Activated CD8-positive, alpha-beta T cell treated with anti-CD3 and anti-CD28 coated beads for 36 hours (primary cell): Measurements from ENCODE around the gene GNG3. TPM values are rescaled to one million over a fixed set of nuclear protein-coding genes. Genes with fewer than 3 reads are reported as not detected.
A peak's percentile ranks its signal among the peaks of the same experiment; 100 is the strongest.

Experiments
- ATAC-seq: fragments of 200-7000 bp; cut with Tn5 transposase; one replicate; pipeline ENCODE4 v1.10.0; 2021; ENCODE audit warnings: mild to moderate bottlenecking, moderate library complexity
- CTCF ChIA-PET: fragments of 350-600 bp; sonication (Branson Sonifier 250); formaldehyde crosslinking; loops from one replicate; lab custom pipeline; 2021; ENCODE audit warnings: antibody characterized with exemption; lab: Charles Lee
- POLR2A ChIA-PET: fragments of 350-600 bp; sonication (Branson Sonifier 250); formaldehyde crosslinking; loops from one replicate; lab custom pipeline; 2021; ENCODE audit warnings: antibody characterized with exemption; lab: Charles Lee
- DNase-seq: peaks from one replicate; pipeline ENCODE4 v3.0.0-alpha.2; 2020
- H3K27ac Mint-ChIP-seq: one replicate; pipeline ENCODE4 v1.8.0; 2021; ENCODE audit warnings: mild to moderate bottlenecking, mixed read lengths
- H3K27me3 Mint-ChIP-seq: one replicate; pipeline ENCODE4 v1.8.0; 2021; ENCODE audit warnings: mixed read lengths
- H3K36me3 Mint-ChIP-seq: one replicate; pipeline ENCODE4 v1.8.0; 2021; ENCODE audit warnings: low read depth, mixed read lengths
- H3K4me1 Mint-ChIP-seq: one replicate; pipeline ENCODE4 v1.8.0; 2021; ENCODE audit warnings: low read depth, mixed read lengths
- H3K4me3 Mint-ChIP-seq: one replicate; pipeline ENCODE4 v1.8.0; 2021; ENCODE audit warnings: mild to moderate bottlenecking, moderate library complexity, mixed read lengths
- H3K9me3 Mint-ChIP-seq: one replicate; pipeline ENCODE4 v1.8.0; 2021; ENCODE audit warnings: mixed read lengths
- intact Hi-C: fragments of 100-400 bp; cut with micrococcal nuclease; formaldehyde crosslinking; loops from one replicate; pipeline ENCODE4 v1.10.0; 2022
- total RNA-seq, 2 experiments: library from RNA; stranded (reverse); gene quantifications; one replicate each; pipeline ENCODE4 v1.2.3, GENCODE V29; 2021
- TF ChIP-seq, protein P1 (sequence below): fragments of 200-600 bp; IDR thresholded peaks from one replicate; pipeline ENCODE4 v1.8.0; 2022; ENCODE audit warnings: antibody characterized with exemption, mild to moderate bottlenecking

Gene GNG3
- total RNA-seq, 2 experiments from 2014 or later: not detected

DNA sequence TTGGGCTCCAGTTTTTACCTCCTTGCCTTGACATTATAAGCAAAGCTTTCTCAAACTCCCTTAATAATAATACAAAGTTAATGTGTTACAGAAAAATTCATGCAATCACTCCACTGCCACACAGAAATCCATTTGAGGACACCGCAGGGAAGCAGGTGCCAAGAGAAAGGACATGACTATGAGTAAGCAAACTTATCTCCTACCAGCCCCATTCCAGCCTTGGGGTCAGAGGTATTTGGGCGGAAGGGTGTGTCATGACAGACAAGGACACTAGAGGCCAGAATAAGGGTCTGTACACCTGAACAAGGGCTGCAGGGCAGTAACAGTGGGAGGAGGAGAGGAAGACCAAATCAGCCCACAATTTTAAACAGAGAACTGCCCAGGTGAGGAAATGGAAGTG, 5.9 kb downstream of the GNG3 start:
- intact Hi-C loops: no loop called here

DNA sequence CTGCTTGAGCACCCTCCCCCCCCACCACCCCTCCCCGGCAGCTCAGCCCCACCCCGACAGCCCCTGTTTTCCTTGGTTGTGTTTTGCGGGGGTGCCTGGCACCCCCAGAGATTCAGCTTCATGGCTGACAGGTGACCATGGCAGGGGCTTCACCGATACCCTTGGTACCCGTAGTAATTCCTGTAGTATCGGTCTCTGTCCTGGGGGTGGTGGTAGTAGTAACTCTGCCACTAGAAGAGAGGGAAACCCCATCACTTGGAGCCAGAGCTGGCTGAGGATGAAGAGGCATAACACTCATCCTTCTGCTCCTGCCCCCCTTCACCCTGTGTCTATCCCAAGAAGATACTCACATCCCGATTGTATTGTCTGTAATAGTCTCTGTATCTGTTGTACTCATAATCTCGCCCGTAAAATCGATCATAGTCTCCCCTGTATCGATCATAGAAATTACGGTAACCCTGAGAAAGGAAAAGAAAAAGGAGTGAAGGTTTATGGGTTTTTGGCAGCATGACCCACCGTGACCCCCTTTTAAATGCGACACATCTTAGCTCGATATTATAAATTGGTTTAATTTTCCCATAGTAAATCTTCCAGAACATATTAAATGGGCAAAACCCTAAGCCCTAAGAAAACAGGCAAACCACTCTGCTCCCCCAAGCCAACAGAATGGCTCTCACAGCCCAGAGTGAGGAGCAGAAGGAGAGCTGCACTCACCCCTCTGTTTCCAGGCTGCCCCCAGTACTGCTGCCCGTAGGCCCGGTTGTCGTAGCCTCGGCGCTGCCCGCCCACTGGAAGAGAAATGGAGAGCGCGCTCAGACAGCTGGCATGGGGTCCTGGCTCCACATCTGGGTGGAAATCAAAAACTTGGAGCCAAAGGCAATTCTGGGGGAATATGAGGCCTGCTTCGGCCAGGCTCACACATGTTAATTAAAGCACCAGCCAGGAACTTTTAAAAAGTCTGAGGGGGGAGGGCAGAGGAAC, 8.0 kb downstream of the GNG3 start:
- CTCF ChIA-PET: interaction anchor here (1.7 to 2.2 kb wide), 3 partner anchors 9 to 71 kb away, joined by 5 to 7 read pairs (median 6); no protein-coding TSS in a partner anchor
- no peak for DNase-seq
- no peak for ATAC-seq
- Mint-ChIP-seq H3K36me3 (peaks cover 72% of the 10 kb centered on the region), H3K27ac (peak overlapping the region; percentile 44), H3K4me3 (no peak overlapping the region), H3K9me3 (no peaks in the 10 kb centered on the region), H3K4me1 (peaks cover 55% of the 10 kb centered on the region), H3K27me3 (no peaks in the 10 kb centered on the region)
- TF ChIP-seq, protein P1, sequence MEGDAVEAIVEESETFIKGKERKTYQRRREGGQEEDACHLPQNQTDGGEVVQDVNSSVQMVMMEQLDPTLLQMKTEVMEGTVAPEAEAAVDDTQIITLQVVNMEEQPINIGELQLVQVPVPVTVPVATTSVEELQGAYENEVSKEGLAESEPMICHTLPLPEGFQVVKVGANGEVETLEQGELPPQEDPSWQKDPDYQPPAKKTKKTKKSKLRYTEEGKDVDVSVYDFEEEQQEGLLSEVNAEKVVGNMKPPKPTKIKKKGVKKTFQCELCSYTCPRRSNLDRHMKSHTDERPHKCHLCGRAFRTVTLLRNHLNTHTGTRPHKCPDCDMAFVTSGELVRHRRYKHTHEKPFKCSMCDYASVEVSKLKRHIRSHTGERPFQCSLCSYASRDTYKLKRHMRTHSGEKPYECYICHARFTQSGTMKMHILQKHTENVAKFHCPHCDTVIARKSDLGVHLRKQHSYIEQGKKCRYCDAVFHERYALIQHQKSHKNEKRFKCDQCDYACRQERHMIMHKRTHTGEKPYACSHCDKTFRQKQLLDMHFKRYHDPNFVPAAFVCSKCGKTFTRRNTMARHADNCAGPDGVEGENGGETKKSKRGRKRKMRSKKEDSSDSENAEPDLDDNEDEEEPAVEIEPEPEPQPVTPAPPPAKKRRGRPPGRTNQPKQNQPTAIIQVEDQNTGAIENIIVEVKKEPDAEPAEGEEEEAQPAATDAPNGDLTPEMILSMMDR: no peak
- POLR2A ChIA-PET: interaction anchor here (0.7 to 4.3 kb wide), 9 partner anchors 9 to 141 kb away, joined by 3 to 39 read pairs (median 4); partner anchors contain the start of genes HNRNPUL2, TAF6L and TTC9C
- intact Hi-C loops: no loop called here

More for the DNA sequence above, 5.9 kb downstream of the GNG3 start:
- Mint-ChIP-seq H3K4me3 (peak overlapping the region; percentile 25), H3K27me3 (no peaks in the 10 kb centered on the region), H3K27ac (peak overlapping the region; percentile 91), H3K4me1 (peaks cover 60% of the 10 kb centered on the region), H3K36me3 (peaks cover 72% of the 10 kb centered on the region), H3K9me3 (no peaks in the 10 kb centered on the region)
- POLR2A ChIA-PET: interaction anchor here (0.5 to 3.5 kb wide), 5 partner anchors 11 to 122 kb away, joined by 3 to 20 read pairs (median 5); partner anchors contain the start of genes C11orf98, CSKMT, HNRNPUL2 and TUT1
- no peak for ATAC-seq
- DNase-seq: no peak
- CTCF ChIA-PET: interaction anchor here (0.5 to 1.2 kb wide), 2 partner anchors 16 to 19 kb away, joined by 3 read pairs; no protein-coding TSS in a partner anchor
- TF ChIP-seq, protein P1: no peak

DNA sequence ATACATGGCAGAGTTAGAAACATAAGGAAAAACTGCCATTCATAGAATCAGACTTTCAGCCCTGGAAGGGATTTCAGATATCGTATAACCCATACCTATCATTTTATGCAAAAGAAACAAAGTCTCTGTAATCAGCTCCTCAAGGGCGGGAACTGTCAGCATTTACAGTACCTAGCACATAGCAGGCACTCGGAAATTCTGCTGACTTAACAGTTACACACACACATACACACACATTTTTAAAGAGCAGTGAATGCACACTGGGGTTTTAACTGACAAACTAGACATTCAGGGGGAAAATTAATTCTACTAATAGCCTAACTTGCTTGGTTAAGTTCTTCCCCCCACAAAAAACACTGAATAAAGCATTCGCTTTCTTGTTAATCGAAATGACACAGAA, 8.7 kb downstream of the GNG3 start:
- DNase-seq (no peak), ATAC-seq (no peak)
- Mint-ChIP-seq H3K36me3 (peaks cover 74% of the 10 kb centered on the region), H3K27me3 (no peaks in the 10 kb centered on the region), H3K27ac (peak overlapping the region; percentile 30), H3K4me3 (no peak overlapping the region), H3K9me3 (no peaks in the 10 kb centered on the region), H3K4me1 (peaks cover 55% of the 10 kb centered on the region)
- TF ChIP-seq, protein P1: no peak
- POLR2A ChIA-PET: interaction anchor here (0.8 to 4.3 kb wide), 7 partner anchors 10 to 140 kb away, joined by 3 to 39 read pairs (median 4); partner anchors contain the start of genes HNRNPUL2 and TTC9C
- intact Hi-C loops: no loop called here
- CTCF ChIA-PET: interaction anchor here (1.3 to 2.2 kb wide), 3 partner anchors 8 to 36 kb away, joined by 3 to 6 read pairs (median 5); no protein-coding TSS in a partner anchor

DNA sequence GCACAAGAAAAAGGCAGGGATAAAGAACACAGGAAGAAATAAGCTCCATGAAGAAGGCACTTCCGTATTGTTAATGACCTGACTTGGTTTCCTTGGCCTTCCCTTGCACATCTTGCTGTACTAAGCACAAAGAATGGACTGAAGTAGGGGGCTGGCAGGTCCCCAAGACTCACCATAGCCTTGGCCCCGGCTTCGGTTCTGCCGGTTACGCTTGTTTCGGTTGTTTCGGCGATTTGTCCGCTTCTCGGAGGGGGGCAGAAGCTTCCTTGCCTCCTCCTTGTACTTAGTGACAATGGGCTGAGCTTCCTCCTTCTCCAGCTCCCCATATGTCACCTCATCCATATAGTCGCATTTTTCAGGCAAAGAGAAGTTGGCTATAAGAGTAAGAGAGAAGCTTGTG, 9.3 kb downstream of the GNG3 start:
- H3K4me1 Mint-ChIP-seq: peaks cover 54% of the 10 kb centered on the region
- CTCF ChIA-PET: interaction anchor here (1.3 to 2.2 kb wide), 2 partner anchors 22 to 37 kb away, joined by 3 to 6 read pairs; no protein-coding TSS in a partner anchor
- no peaks in the 10 kb centered on the region for H3K9me3 Mint-ChIP-seq
- no peak for DNase-seq
- no peaks in the 10 kb centered on the region for H3K27me3 Mint-ChIP-seq
- peak overlapping the region; percentile 17 for H3K27ac Mint-ChIP-seq
- POLR2A ChIA-PET: interaction anchor here (0.7 to 4.3 kb wide), 6 partner anchors 9 to 140 kb away, joined by 3 to 39 read pairs (median 4); partner anchors contain the start of genes HNRNPUL2 and TTC9C
- TF ChIP-seq, protein P1: no peak
- ATAC-seq: no peak
- H3K36me3 Mint-ChIP-seq: peaks cover 80% of the 10 kb centered on the region
- intact Hi-C loops: no loop called here
- H3K4me3 Mint-ChIP-seq: no peak overlapping the region
